K562 (cell line): ENCODE measurements around the gene RNASEH1. TPM values are rescaled to one million over a fixed set of nuclear protein-coding genes. Genes with fewer than 3 reads are reported as not detected.
A peak's percentile ranks its signal among the peaks of the same experiment; 100 is the strongest.

Experiments used
- ARID3B ChIP-seq: fragments of 250-450 bp; sonication (Bioruptor Pico); IDR thresholded peaks from 2 replicates; pipeline ENCODE4 v1.4.0; 2020; ENCODE audit warnings: borderline replicate concordance
- ATF2 ChIP-seq: sonication (generic); formaldehyde crosslinking; IDR thresholded peaks from 2 replicates; pipeline ENCODE4 v1.8.1; 2022; ENCODE audit warnings: missing genetic modification reagents
- CC2D1A ChIP-seq: fragments of 450-650 bp; IDR thresholded peaks from 2 replicates; pipeline ENCODE4 v1.6.1; 2017; ENCODE audit warnings: mild to moderate bottlenecking
- E4F1 ChIP-seq: fragments of 250-450 bp; sonication (Bioruptor Pico); IDR thresholded peaks from 2 replicates; pipeline ENCODE4 v1.5.0; 2021; ENCODE audit warnings: mild to moderate bottlenecking, borderline replicate concordance
- EP300 ChIP-seq: IDR thresholded peaks from 2 replicates; pipeline ENCODE4 v1.6.1; 2012; ENCODE audit warnings: low read length, improper control_type of control experiment
- GTF2B ChIP-seq: IDR thresholded peaks from 2 replicates; pipeline ENCODE4 v1.6.1; 2011; ENCODE audit not compliant: insufficient read length; ENCODE audit errors: extremely low read depth
- GTF2E2 ChIP-seq: fragments of 200-800 bp; sonication (Bioruptor generic); IDR thresholded peaks from 2 replicates; pipeline ENCODE4 v1.6.1; 2016; ENCODE audit warnings: missing genetic modification characterization, missing compliant biosample characterization
- MITF ChIP-seq: IDR thresholded peaks from 2 replicates; pipeline ENCODE4 v1.6.1; 2014; ENCODE audit warnings: antibody characterized with exemption
- POLR3G ChIP-seq: IDR thresholded peaks from 2 replicates; pipeline ENCODE4 v1.6.1; 2011; ENCODE audit not compliant: insufficient read length, insufficient replicate concordance; ENCODE audit errors: extremely low read depth
- PYGO2 ChIP-seq: fragments of 450-650 bp; IDR thresholded peaks from 2 replicates; pipeline ENCODE4 v1.6.1; 2016; ENCODE audit warnings: mild to moderate bottlenecking, missing genetic modification characterization, moderate library complexity, missing compliant biosample characterization
- RNF219 ChIP-seq: fragments of 250-450 bp; sonication (Bioruptor Pico); IDR thresholded peaks from 2 replicates; pipeline ENCODE4 v1.5.0; 2022; ENCODE audit warnings: mild to moderate bottlenecking
- SIN3B ChIP-seq: fragments of 450-650 bp; IDR thresholded peaks from 2 replicates; pipeline ENCODE4 v1.6.1; 2017; ENCODE audit warnings: low read depth, mild to moderate bottlenecking, moderate library complexity
- SMARCE1 ChIP-seq: fragments of 450-650 bp; IDR thresholded peaks from 2 replicates; pipeline ENCODE4 v1.7.1; 2016; ENCODE audit warnings: mild to moderate bottlenecking
- TRIM24 ChIP-seq, 2 experiments: fragments of 450-650 bp; IDR thresholded peaks; 2 replicates each; pipeline ENCODE4 v1.6.1; 2016
- ZEB2 ChIP-seq: fragments of 450-650 bp; IDR thresholded peaks from 2 replicates; pipeline ENCODE4 v1.6.1; 2016
- ZFP1 ChIP-seq: fragments of 450-650 bp; formaldehyde crosslinking; IDR thresholded peaks from 2 replicates; pipeline ENCODE4 v1.4.0; 2020; ENCODE audit warnings: mild to moderate bottlenecking, mixed read lengths
- ZNF3 ChIP-seq: fragments of 250-450 bp; sonication (Bioruptor Pico); IDR thresholded peaks from 2 replicates; pipeline ENCODE4 v1.5.0; 2021; ENCODE audit warnings: mild to moderate bottlenecking, moderate library complexity
- polyA plus RNA-seq, 8 experiments: library from polyadenylated mRNA; depleted of rRNA in 4 of 8; stranded (reverse) in 5 of 8; unstranded in 3 of 8; fragments of >200 nt; fragmentation: Nextera tagmentation in 2 of 8; fragmentation: Illumina TruSeq in 1 of 8; extraction: Ambion mirVana in 2 of 8; extraction: Trizol in 1 of 8; gene quantifications; 2 replicates each; pipeline versions ENCODE4 v1.2.1 to v1.2.3, GENCODE V29; 2011 to 2014; ENCODE audit warnings: inconsistent platforms in 1 of 8, missing spikeins in 1 of 8
- total RNA-seq, 7 experiments: library from RNA; depleted of rRNA in 6 of 7; stranded (reverse); fragments of >200 nt in 6 of 7; fragmentation: Illumina TruSeq in 2 of 7; extraction: Trizol in 2 of 7; gene quantifications; 2 replicates each; pipeline versions ENCODE4 v1.2.1 to v1.2.3, GENCODE V29; 2011 to 2021; ENCODE audit warnings: low replicate concordance in 1 of 7

The RNASEH1 gene
- total and polyA plus RNA-seq, 9 of the 15 experiments (the other 6 are each of a cell fraction or from before 2014, with no cell fraction given), result 25.7 to 47.5 (median 42.8) TPM

GRCh38 chr2:3519255-3520205, 38.6 kb downstream of the RNASEH1 start, which contains the start of gene ADI1 (continued):
- no peak for TF ChIP-seq E4F1 (CRISPR knock-in tag)
- 0 out of 2 replicates have a peak, but pooled peaks have one; percentile 69 for TF ChIP-seq ARID3B (CRISPR knock-in tag)
- TF ChIP-seq CC2D1A, result no peak
- TF ChIP-seq SIN3B, result no peak
- TF ChIP-seq POLR3G, result no peak
- no peak for TF ChIP-seq MITF
- TF ChIP-seq ZNF3 (CRISPR knock-in tag), result no peak
- TF ChIP-seq ZFP1 (CRISPR knock-in tag), result no peak
- TF ChIP-seq GTF2E2 (tag), result no peak
- no peak for TF ChIP-seq PYGO2 (tag)
- TF ChIP-seq GTF2B, result no peak
- TF ChIP-seq EP300, result no peak
- TF ChIP-seq ZEB2, result peak; percentile 49; the same call in 1 of the 2 replicates
- 0 out of 2 replicates have a peak, but pooled peaks have one; percentile 17 for TF ChIP-seq RNF219 (CRISPR knock-in tag)
- TF ChIP-seq TRIM24 (IDR thresholded peaks at IDR 0.05), result no peak
- TF ChIP-seq ATF2 (CRISPR knock-in tag), result 0 out of 2 replicates have a peak, but pooled peaks have one; percentile 27
- no peak for TF ChIP-seq SMARCE1
